HepG2 (cell line): ENCODE data around the gene GABRR2. TPM values are rescaled to one million over a fixed set of nuclear protein-coding genes. Genes with fewer than 3 reads are reported as not detected.

Experiments
- ADNP ChIP-seq: sonication (generic); formaldehyde crosslinking; IDR thresholded peaks from 2 replicates; pipeline ENCODE4 v1.4.0; 2020; ENCODE audit warnings: missing genetic modification reagents
- ATF3 ChIP-seq: sonication (generic); formaldehyde crosslinking; IDR thresholded peaks from 2 replicates; pipeline ENCODE4 v1.4.0; 2020; ENCODE audit warnings: missing genetic modification reagents
- ATF6 ChIP-seq: sonication (generic); formaldehyde crosslinking; conservative IDR thresholded peaks from 2 replicates; pipeline ENCODE4 v1.4.0; 2020; ENCODE audit warnings: missing genetic modification reagents
- BRF2 ChIP-seq: sonication (generic); formaldehyde crosslinking; IDR thresholded peaks from 2 replicates; pipeline ENCODE4 v1.8.1; 2022; ENCODE audit warnings: mild to moderate bottlenecking, missing genetic modification reagents
- ELF4 ChIP-seq: sonication (generic); formaldehyde crosslinking; IDR thresholded peaks from 2 replicates; pipeline ENCODE4 v1.5.0; 2020; ENCODE audit warnings: missing genetic modification reagents, mild to moderate bottlenecking, moderate library complexity, borderline replicate concordance
- FUBP1 ChIP-seq: sonication (generic); formaldehyde crosslinking; IDR thresholded peaks from 2 replicates; pipeline ENCODE4 v1.5.1; 2020; ENCODE audit warnings: missing genetic modification reagents, mild to moderate bottlenecking, borderline replicate concordance
- GABPB1 ChIP-seq: IDR thresholded peaks from 2 replicates; pipeline ENCODE4 v1.6.1; 2016; ENCODE audit warnings: mild to moderate bottlenecking, missing genetic modification reagents, moderate library complexity, missing compliant biosample characterization
- GTF2F1 ChIP-seq: fragments of 150-350 bp; IDR thresholded peaks from 2 replicates; pipeline ENCODE4 v1.6.1; 2014; ENCODE audit warnings: low read length
- ISL2 ChIP-seq: sonication (generic); formaldehyde crosslinking; IDR thresholded peaks from 2 replicates; pipeline ENCODE4 v1.5.0; 2020; ENCODE audit warnings: missing genetic modification reagents
- REL ChIP-seq: sonication (generic); formaldehyde crosslinking; conservative IDR thresholded peaks from 2 replicates; pipeline ENCODE4 v1.8.0; 2022; ENCODE audit warnings: mild to moderate bottlenecking, missing genetic modification reagents, moderate library complexity
- STAG1 ChIP-seq: sonication (generic); formaldehyde crosslinking; IDR thresholded peaks from 2 replicates; pipeline ENCODE4 v1.4.0; 2020; ENCODE audit warnings: missing genetic modification reagents
- TGIF2 ChIP-seq: IDR thresholded peaks from 2 replicates; pipeline ENCODE4 v1.6.1; 2016; ENCODE audit warnings: control low read depth, missing compliant biosample characterization
- ZHX2 ChIP-seq, 2 experiments: sonication (generic) in 1 of 2; formaldehyde crosslinking in 1 of 2; IDR thresholded peaks; 2 replicates each; pipeline versions ENCODE4 v1.6.1 to v1.9.0; 2014 to 2022; ENCODE audit warnings: antibody characterized with exemption in 1 of 2, borderline replicate concordance in 1 of 2, inconsistent platforms in 1 of 2, low read depth in 1 of 2, missing genetic modification reagents in 1 of 2
- ZNF326 ChIP-seq: sonication (generic); formaldehyde crosslinking; IDR thresholded peaks from 2 replicates; pipeline ENCODE4 v1.4.0; 2020; ENCODE audit warnings: missing genetic modification reagents, borderline replicate concordance
- ZNF33A ChIP-seq: sonication (generic); formaldehyde crosslinking; IDR thresholded peaks from 2 replicates; pipeline ENCODE4 v1.5.1; 2020; ENCODE audit warnings: missing genetic modification reagents, mild to moderate bottlenecking, moderate library complexity, borderline replicate concordance
- ZNF530 ChIP-seq: sonication (generic); formaldehyde crosslinking; IDR thresholded peaks from 2 replicates; pipeline ENCODE4 v1.5.0; 2020; ENCODE audit warnings: low read depth, mild to moderate bottlenecking, missing genetic modification reagents
- polyA plus RNA-seq, 8 experiments: library from polyadenylated mRNA; depleted of rRNA in 3 of 8; stranded (reverse) in 7 of 8; unstranded in 1 of 8; fragments of >200 nt; fragmentation: Illumina TruSeq in 4 of 8; extraction: Trizol in 4 of 8; gene quantifications; 2 replicates each; pipeline versions ENCODE4 v1.2.1 to v1.2.3, GENCODE V29; 2011 to 2016; ENCODE audit warnings: low read depth in 4 of 8, missing spikeins in 1 of 8, mixed read lengths in 1 of 8; ENCODE audit not compliant: insufficient read depth in 1 of 8
- total RNA-seq, 5 experiments: library from RNA; depleted of rRNA; stranded (reverse); fragments of >200 nt; fragmentation: Illumina TruSeq; extraction: Trizol; gene quantifications; 2 replicates each; pipeline ENCODE4 v1.2.3, GENCODE V29; 2016; ENCODE audit warnings: low read depth in 1 of 5

GABRR2 gene
- total and polyA plus RNA-seq, 2 of the 13 experiments (the other 11 are each of a cell fraction or from before 2014, with no cell fraction given): 0.13 TPM; not detected in 1

- TF ChIP-seq ZHX2 (IDR thresholded peaks at IDR 0.05; ENCODE audit: low read depth) (0 out of 2 replicates have a peak, but pooled peaks have one; percentile 23), ZHX2 (CRISPR knock-in tag; IDR thresholded peaks at IDR 0.05; ENCODE audit: borderline replicate concordance) (peak; percentile 90; the same call in 1 of the 2 replicates), ELF4 (peak; percentile 67; the same call in 1 of the 2 replicates), ZNF326 (CRISPR knock-in tag) (no peak), REL (CRISPR knock-in tag) (0 out of 2 replicates have a peak, but pooled peaks have one; percentile 46), STAG1 (no peak), FUBP1 (CRISPR knock-in tag) (no peak), BRF2 (CRISPR knock-in tag) (peak; percentile 52; the same call in 1 of the 2 replicates), GABPB1 (peak; percentile 77; the same call in 1 of the 2 replicates), TGIF2 (CRISPR knock-in tag) (no peak; the same call in 1 of the 2 replicates), ISL2 (CRISPR knock-in tag) (peak; percentile 41; the same call in 1 of the 2 replicates), ZNF530 (CRISPR knock-in tag) (no peak), ZNF33A (CRISPR knock-in tag) (no peak), GTF2F1 (no peak), ADNP (CRISPR knock-in tag) (no peak), ATF6 (no peak), ATF3 (CRISPR knock-in tag) (peak; percentile 78)
Observed at GRCh38 chr6:89352278-89353117, 37.4 kb upstream of the GABRR2 start, which contains the start of gene UBE2J1 (continued).
